ENCODE measurements around the gene FGFR2. TPM values are rescaled to one million over a fixed set of nuclear protein-coding genes. Genes with fewer than 3 reads are reported as not detected.

FGFR2 gene
- total RNA-seq, 1 experiment from 2014 or later, result 5.7 TPM

GRCh38 chr10:121594076-121594475 is 4.2 kb downstream of the FGFR2 start:
- BruUV-seq (replicated peaks), result no TSS peak
- Histone ChIP-seq H3K4me3 (ENCODE audit: low read depth in 2 of 2, low read length in 2 of 2) (no peak overlapping the region), H3K27ac (ENCODE audit: low read length) (no peak overlapping the region), H3K27me3 (ENCODE audit: control insufficient read depth, insufficient read depth, low read length) (peaks cover 7% of the 10 kb centered on the region), H3K36me3 (ENCODE audit: control insufficient read depth, insufficient read depth, low read length) (peaks cover 6% of the 10 kb centered on the region; the same call in 1 of the 2 replicates), H3K9me3 (ENCODE audit: control insufficient read depth, insufficient read depth, low read depth, low read length) (no peaks in the 10 kb centered on the region), H3K4me1 (ENCODE audit: control insufficient read depth, insufficient read depth, low read length) (peaks cover 6% of the 10 kb centered on the region; the same call in 1 of the 2 replicates)
- TF ChIP-seq SIN3A (IDR thresholded peaks at IDR 0.05; ENCODE audit: borderline replicate concordance, insufficient read depth, low read depth, low read length), result no peak
- no peak for TF ChIP-seq POLR2AphosphoS5 (IDR thresholded peaks at IDR 0.05; ENCODE audit: low read depth, low read length)
- no peak for TF ChIP-seq REST (IDR thresholded peaks at IDR 0.05; ENCODE audit: insufficient read depth in 1 of 2, low read depth in 2 of 2, low read length in 1 of 2)
- no peak for TF ChIP-seq TCF7L2 (IDR thresholded peaks at IDR 0.05; ENCODE audit: low read depth, low read length)
- no peak for TF ChIP-seq CTCF (IDR thresholded peaks at IDR 0.05)
- in situ Hi-C loops (cut with HindIII; ENCODE audit: low pct_unique_long_range_greater_than_20kb, low sequenced_read_pairs), result no loop called here
- CTCF ChIA-PET, result no interaction called here
- ATAC-seq (no peak), DNase-seq (ENCODE audit: low read depth, low spot score) (no peak)
- POLR2A ChIA-PET, result no interaction called here
- intact Hi-C loops (cut with micrococcal nuclease; ENCODE audit: unreplicated experiment), result loop anchor here (10.0 kb wide), 1 partner anchor 301 kb away; no protein-coding TSS in a partner anchor

DNA sequence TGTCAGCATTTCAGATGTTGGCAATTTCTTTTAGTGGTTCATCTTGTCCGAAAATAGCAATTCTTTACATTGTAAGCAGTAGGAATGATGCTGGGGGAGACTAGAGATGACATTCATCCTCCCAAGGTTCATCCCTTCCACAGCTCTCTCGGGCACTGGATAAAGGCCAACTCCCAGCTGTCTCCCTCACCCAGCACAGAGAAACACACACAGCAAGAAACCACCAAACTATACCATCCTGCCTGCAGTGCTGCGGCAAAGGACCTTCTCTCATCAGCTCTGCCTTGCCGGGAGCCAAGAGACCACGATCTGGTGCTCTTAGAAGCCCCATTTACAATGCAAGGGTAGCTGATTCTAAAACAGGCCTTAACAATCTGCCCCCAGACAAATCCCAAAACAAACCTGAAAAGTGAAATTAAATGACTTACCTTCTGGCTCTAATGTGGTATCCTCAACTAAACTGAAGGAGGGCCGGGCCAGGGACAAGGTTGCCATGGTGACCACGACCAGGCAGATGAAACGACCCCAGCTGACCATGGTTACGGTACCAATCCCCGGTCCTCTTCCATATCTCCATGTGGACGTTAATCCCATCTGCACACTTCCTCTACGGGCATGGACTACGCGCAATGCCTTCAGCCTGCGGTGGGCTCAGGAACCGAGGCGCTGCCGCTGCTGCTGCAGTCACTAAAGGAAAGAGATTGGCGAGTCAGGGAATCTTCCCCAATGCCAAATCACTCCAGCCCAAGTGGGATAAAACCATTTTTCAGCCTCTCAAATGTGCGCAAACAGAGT is 4.8 kb downstream of the FGFR2 start:
- Histone ChIP-seq H3K4me1 (ENCODE audit: control insufficient read depth, insufficient read depth, low read length) (peaks cover 2% of the 10 kb centered on the region; the same call in 1 of the 2 replicates), H3K27ac (ENCODE audit: low read length) (no peak overlapping the region), H3K4me3 (ENCODE audit: low read depth in 2 of 2, low read length in 2 of 2) (no peak overlapping the region), H3K27me3 (ENCODE audit: control insufficient read depth, insufficient read depth, low read length) (peaks cover 2% of the 10 kb centered on the region; the same call in 1 of the 2 replicates), H3K9me3 (ENCODE audit: control insufficient read depth, insufficient read depth, low read depth, low read length) (no peaks in the 10 kb centered on the region), H3K36me3 (ENCODE audit: control insufficient read depth, insufficient read depth, low read length) (peaks cover 6% of the 10 kb centered on the region; the same call in 1 of the 2 replicates)
- ChIA-PET POLR2A (no interaction called here), CTCF (no interaction called here)
- no TSS peak for BruUV-seq (replicated peaks)
- in situ Hi-C loops (cut with HindIII; ENCODE audit: low pct_unique_long_range_greater_than_20kb, low sequenced_read_pairs), result no loop called here
- DNase-seq (ENCODE audit: low read depth, low spot score) (no peak), ATAC-seq (no peak)
- intact Hi-C loops (cut with micrococcal nuclease; ENCODE audit: unreplicated experiment), result loop anchor here (10.0 kb wide), 1 partner anchor 301 kb away; no protein-coding TSS in a partner anchor
- TF ChIP-seq TCF7L2 (IDR thresholded peaks at IDR 0.05; ENCODE audit: low read depth, low read length) (no peak), SIN3A (IDR thresholded peaks at IDR 0.05; ENCODE audit: borderline replicate concordance, insufficient read depth, low read depth, low read length) (no peak), CTCF (IDR thresholded peaks at IDR 0.05) (no peak), POLR2AphosphoS5 (IDR thresholded peaks at IDR 0.05; ENCODE audit: low read depth, low read length) (no peak), REST (IDR thresholded peaks at IDR 0.05; ENCODE audit: insufficient read depth in 1 of 2, low read depth in 2 of 2, low read length in 1 of 2) (no peak)

All from Panc1 (cell line).